Transverse colon (tissue), 3 donors: ENCODE data around the gene TRMT61A.

Source experiments
- EP300 ChIP-seq: sonication (generic); formaldehyde crosslinking; IDR thresholded peaks from one replicate; pipeline ENCODE4 v1.6.1; 2017; ENCODE audit warnings: antibody characterized with exemption, low read depth
- POLR2A ChIP-seq: fragments of 450-650 bp; IDR thresholded peaks from one replicate; pipeline ENCODE4 v1.6.1; 2016; ENCODE audit warnings: antibody characterized with exemption, mild to moderate bottlenecking, moderate library complexity
- TF ChIP-seq, protein P1 (sequence below), 5 experiments: fragments of 200-600 bp in 3 of 5; fragments of 450-650 bp in 2 of 5; sonication (generic) in 3 of 5; IDR thresholded peaks; 1 replicate in 2 of 5; 2 replicates in 3 of 5; pipeline ENCODE4 v1.5.1; 2016 to 2017; ENCODE audit warnings: antibody characterized with exemption in 5 of 5, inconsistent platforms in 3 of 5, mild to moderate bottlenecking in 2 of 5, moderate library complexity in 1 of 5

GRCh38 chr14:103534576-103535061, 5.6 kb downstream of the TRMT61A start:
- TF ChIP-seq POLR2A, result no peak
- TF ChIP-seq, protein P1, sequence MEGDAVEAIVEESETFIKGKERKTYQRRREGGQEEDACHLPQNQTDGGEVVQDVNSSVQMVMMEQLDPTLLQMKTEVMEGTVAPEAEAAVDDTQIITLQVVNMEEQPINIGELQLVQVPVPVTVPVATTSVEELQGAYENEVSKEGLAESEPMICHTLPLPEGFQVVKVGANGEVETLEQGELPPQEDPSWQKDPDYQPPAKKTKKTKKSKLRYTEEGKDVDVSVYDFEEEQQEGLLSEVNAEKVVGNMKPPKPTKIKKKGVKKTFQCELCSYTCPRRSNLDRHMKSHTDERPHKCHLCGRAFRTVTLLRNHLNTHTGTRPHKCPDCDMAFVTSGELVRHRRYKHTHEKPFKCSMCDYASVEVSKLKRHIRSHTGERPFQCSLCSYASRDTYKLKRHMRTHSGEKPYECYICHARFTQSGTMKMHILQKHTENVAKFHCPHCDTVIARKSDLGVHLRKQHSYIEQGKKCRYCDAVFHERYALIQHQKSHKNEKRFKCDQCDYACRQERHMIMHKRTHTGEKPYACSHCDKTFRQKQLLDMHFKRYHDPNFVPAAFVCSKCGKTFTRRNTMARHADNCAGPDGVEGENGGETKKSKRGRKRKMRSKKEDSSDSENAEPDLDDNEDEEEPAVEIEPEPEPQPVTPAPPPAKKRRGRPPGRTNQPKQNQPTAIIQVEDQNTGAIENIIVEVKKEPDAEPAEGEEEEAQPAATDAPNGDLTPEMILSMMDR (IDR thresholded peaks at IDR 0.05), result no peak
- TF ChIP-seq EP300, result no peak
